Fibroblast of skin of abdomen (primary cell): ENCODE results near the gene ADAM8. TPM values are rescaled to one million over a fixed set of nuclear protein-coding genes. Genes with fewer than 3 reads are reported as not detected.
A peak's percentile ranks its signal among the peaks of the same experiment; 100 is the strongest.
"Not testable (repeated sequence)": the region's sequence is repeated elsewhere in the genome, so short reads cannot be mapped to it uniquely, and the experiment has no call there.

ENCODE experiments used
- DNase-seq: peaks from one replicate; pipeline ENCODE4 v3.0.0-alpha.2; 2013
- polyA plus RNA-seq, 2 experiments: library from polyadenylated mRNA; unstranded; fragments of 120-200 nt; gene quantifications; one replicate each; pipeline ENCODE4 v1.2.1, GENCODE V29; 2013; ENCODE audit not compliant: insufficient read length in 2 of 2

Gene ADAM8
- 0.39 TPM for polyA plus RNA-seq (2013, experiment 1 of 2; ENCODE audit: insufficient read length)
- polyA plus RNA-seq (2013, experiment 2 of 2; ENCODE audit: insufficient read length) = 0.94 TPM

- no peak for DNase-seq
Observed at GRCh38 chr10:133276435-133277201, at the start of gene ADAM8. Gene ADAM8, minus strand, starts transcription at chr10:133276868. Its CDS starts 51 bp downstream, at chr10:133276817.

GRCh38 chr10:133326223-133326551 is 49.5 kb upstream of the ADAM8 start:
- DNase-seq = no peak

- DNase-seq = no peak
Observed at GRCh38 chr10:133325440-133326222, 49.0 kb upstream of the ADAM8 start.

- no peak for DNase-seq
Observed at GRCh38 chr10:133324857-133325260, 48.2 kb upstream of the ADAM8 start.

GRCh38 chr10:133324198-133324792 is 47.6 kb upstream of the ADAM8 start:
- DNase-seq = peak; percentile 15

- DNase-seq = not testable (repeated sequence)
Observed at GRCh38 chr10:133322064-133322709, 45.5 kb upstream of the ADAM8 start.

- not testable (repeated sequence) for DNase-seq
Observed at GRCh38 chr10:133320852-133321422, 44.3 kb upstream of the ADAM8 start.

GRCh38 chr10:133318494-133319127 is 41.9 kb upstream of the ADAM8 start:
- peak; percentile 36 for DNase-seq

GRCh38 chr10:133316732-133317131 is 40.1 kb upstream of the ADAM8 start:
- no peak for DNase-seq

GRCh38 chr10:133316266-133316665 is 39.6 kb upstream of the ADAM8 start:
- no peak for DNase-seq

GRCh38 chr10:133315847-133316246 is 39.2 kb upstream of the ADAM8 start:
- no peak for DNase-seq

GRCh38 chr10:133314911-133315310 is 38.2 kb upstream of the ADAM8 start:
- DNase-seq = no peak

- DNase-seq = no peak
Observed at GRCh38 chr10:133313192-133313591, 36.5 kb upstream of the ADAM8 start.

- no peak for DNase-seq
Observed at GRCh38 chr10:133312769-133313145, 36.1 kb upstream of the ADAM8 start.

- DNase-seq = no peak
Observed at GRCh38 chr10:133312016-133312768, 35.5 kb upstream of the ADAM8 start.

GRCh38 chr10:133311570-133311969 is 34.9 kb upstream of the ADAM8 start:
- DNase-seq = no peak

GRCh38 chr10:133310789-133311188 is 34.1 kb upstream of the ADAM8 start:
- DNase-seq = no peak

- no peak for DNase-seq
Observed at GRCh38 chr10:133310399-133310755, 33.7 kb upstream of the ADAM8 start.

- no peak for DNase-seq
Observed at GRCh38 chr10:133309720-133310398, 33.2 kb upstream of the ADAM8 start.

- peak; percentile 84 for DNase-seq
Observed at GRCh38 chr10:133309100-133309719, 32.5 kb upstream of the ADAM8 start.
